ENCODE results near the gene MOB2.

DNA sequence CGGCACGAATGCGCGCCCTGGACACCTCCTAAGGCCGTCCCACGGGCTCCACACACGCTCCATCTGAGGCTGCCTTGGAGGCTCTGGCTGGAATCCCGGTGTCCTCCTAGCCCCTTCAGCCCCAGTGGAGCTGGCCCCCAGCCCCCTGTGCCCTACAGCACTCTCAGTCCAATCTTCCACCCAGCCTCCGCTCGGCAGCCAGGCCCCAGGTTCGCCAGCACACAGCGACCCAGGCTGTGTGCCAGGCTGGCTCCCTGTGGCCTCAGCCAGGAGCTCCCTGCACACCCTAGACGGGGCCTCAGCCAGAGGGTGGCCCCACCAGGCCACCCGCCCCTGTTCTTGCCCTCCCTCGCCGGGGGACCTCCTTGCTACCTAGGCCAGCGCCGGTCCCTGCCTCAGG, 18.6 kb downstream of the MOB2 start:
- TF ChIP-seq, protein P1, sequence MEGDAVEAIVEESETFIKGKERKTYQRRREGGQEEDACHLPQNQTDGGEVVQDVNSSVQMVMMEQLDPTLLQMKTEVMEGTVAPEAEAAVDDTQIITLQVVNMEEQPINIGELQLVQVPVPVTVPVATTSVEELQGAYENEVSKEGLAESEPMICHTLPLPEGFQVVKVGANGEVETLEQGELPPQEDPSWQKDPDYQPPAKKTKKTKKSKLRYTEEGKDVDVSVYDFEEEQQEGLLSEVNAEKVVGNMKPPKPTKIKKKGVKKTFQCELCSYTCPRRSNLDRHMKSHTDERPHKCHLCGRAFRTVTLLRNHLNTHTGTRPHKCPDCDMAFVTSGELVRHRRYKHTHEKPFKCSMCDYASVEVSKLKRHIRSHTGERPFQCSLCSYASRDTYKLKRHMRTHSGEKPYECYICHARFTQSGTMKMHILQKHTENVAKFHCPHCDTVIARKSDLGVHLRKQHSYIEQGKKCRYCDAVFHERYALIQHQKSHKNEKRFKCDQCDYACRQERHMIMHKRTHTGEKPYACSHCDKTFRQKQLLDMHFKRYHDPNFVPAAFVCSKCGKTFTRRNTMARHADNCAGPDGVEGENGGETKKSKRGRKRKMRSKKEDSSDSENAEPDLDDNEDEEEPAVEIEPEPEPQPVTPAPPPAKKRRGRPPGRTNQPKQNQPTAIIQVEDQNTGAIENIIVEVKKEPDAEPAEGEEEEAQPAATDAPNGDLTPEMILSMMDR (conservative IDR thresholded peaks at IDR 0.05): no peak
- TF ChIP-seq EZH2 (IDR thresholded peaks at IDR 0.05; ENCODE audit: low read depth): no peak

Measured in PC-9 (cell line).